BJ (cell line): ENCODE measurements around the gene TNS3. TPM values are rescaled to one million over a fixed set of nuclear protein-coding genes. Genes with fewer than 3 reads are reported as not detected.

Experiments
- CTCF ChIA-PET: fragments of 350-600 bp; formaldehyde crosslinking; extraction: SDS; loops from one replicate; lab custom pipeline; 2021; ENCODE audit warnings: antibody characterized with exemption, inconsistent platforms; lab: Yijun Ruan, JAX
- POLR2A ChIA-PET: fragments of 300-600 bp; sonication (Branson Sonifier 250); formaldehyde crosslinking; extraction: SDS; loops from one replicate; lab custom pipeline; 2021; ENCODE audit warnings: antibody characterized with exemption; lab: Charles Lee
- DNase-seq: peaks from one replicate; pipeline ENCODE4 v3.0.0-alpha.2; 2011; ENCODE audit warnings: low read depth
- H3K27me3 ChIP-seq: 2 replicates; pipeline ENCODE4 v1.6.0; 2011; ENCODE audit warnings: low read length; ENCODE audit not compliant: control insufficient read depth, insufficient read depth
- H3K36me3 ChIP-seq: 2 replicates; pipeline ENCODE4 v1.5.1; 2011; ENCODE audit warnings: low read length; ENCODE audit not compliant: control insufficient read depth, insufficient read depth
- H3K4me3 ChIP-seq: 2 replicates; pipeline ENCODE4 v1.5.1; 2011; ENCODE audit warnings: low read depth, mild to moderate bottlenecking, control low read depth, low read length
- CTCF ChIP-seq: IDR thresholded peaks from 2 replicates; pipeline ENCODE4 v1.5.1; 2011; ENCODE audit warnings: low read depth, mild to moderate bottlenecking, control low read depth, inconsistent platforms, low read length, moderate library complexity; ENCODE audit not compliant: insufficient read depth
- polyA plus RNA-seq: library from polyadenylated mRNA; depleted of rRNA; stranded (reverse); fragments of >200 nt; gene quantifications from 2 replicates; pipeline ENCODE4 v1.2.3, GENCODE V29; 2011

The TNS3 gene
- polyA plus RNA-seq, 1 experiment: 126 TPM

- TF ChIP-seq CTCF: no peak
- CTCF ChIA-PET: interaction anchor here (3.6 kb wide), 1 partner anchor 15 kb away, joined by 14 read pairs; no protein-coding TSS in a partner anchor
- Histone ChIP-seq H3K4me3 (no peak overlapping the region), H3K36me3 (no peaks in the 10 kb centered on the region), H3K27me3 (no peaks in the 10 kb centered on the region; the same call in none of the 2 replicates)
- POLR2A ChIA-PET: no interaction called here
- DNase-seq: no peak
Observed at GRCh38 chr7:47239034-47239433, 342.9 kb downstream of the TNS3 start.

DNA sequence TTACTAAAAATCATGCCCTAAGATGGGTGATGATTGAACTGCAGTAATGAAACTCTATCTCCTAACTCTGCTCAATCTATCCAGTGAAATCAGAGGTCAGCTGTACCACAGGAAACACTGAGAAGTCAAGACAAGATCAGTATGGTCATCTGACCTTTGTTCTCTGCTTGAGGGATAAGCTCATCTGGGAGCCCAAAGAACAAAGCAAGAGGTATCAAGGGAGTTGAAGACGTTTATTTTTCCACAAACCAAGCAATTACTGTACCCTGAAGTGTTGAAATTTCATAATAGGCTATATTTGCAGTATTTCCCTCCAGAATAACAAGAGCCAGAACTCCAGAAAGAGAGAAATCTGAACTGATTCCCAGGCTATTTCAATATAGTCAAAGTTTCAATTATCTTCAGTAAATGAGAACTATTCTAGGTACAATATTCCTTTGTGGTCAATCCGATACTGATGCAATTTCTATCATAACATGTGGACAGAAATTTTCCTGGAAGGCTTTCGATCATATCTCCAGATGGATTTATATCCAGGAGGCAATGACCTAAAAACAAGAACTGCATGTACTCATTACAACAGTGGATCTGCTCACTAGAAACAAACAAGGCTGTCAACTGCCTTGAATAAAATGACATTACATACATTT, 345.3 kb downstream of the TNS3 start:
- H3K36me3 ChIP-seq: no peaks in the 10 kb centered on the region
- no peaks in the 10 kb centered on the region; the same call in none of the 2 replicates for H3K27me3 ChIP-seq
- POLR2A ChIA-PET: no interaction called here
- CTCF ChIA-PET: interaction anchor here (0.8 to 1.1 kb wide), 3 partner anchors 10 to 1314 kb away, joined by 3 to 4 read pairs (median 3); no protein-coding TSS in a partner anchor
- no peak for DNase-seq
- no peak overlapping the region for H3K4me3 ChIP-seq
- TF ChIP-seq CTCF: no peak

DNA sequence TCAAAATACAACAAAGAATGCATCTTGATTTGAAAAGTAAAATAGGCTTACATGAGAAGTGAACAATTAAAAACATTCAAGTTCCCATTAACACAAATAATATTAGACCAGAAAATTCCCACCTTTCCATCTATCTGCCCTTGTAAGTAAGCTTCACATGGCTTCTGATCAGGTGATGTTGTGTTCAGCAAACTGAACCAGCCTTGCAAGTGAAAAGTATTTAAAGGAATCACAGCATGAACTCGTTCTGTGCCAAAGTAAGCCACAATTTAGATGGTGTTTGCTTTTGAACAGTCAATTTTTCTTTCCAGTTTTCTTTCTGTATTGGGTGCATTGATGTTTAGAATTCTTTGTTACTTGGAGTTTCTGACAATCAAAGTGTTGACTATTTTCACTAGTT, 347.9 kb downstream of the TNS3 start:
- no peak overlapping the region for H3K4me3 ChIP-seq
- no peaks in the 10 kb centered on the region for H3K36me3 ChIP-seq
- TF ChIP-seq CTCF: no peak
- DNase-seq: no peak
- ChIA-PET CTCF (interaction anchor here (0.6 to 2.4 kb wide), 3 partner anchors 15 to 614 kb away, joined by 3 to 8 read pairs (median 3); no protein-coding TSS in a partner anchor), POLR2A (no interaction called here)
- H3K27me3 ChIP-seq: no peaks in the 10 kb centered on the region; the same call in none of the 2 replicates

DNA sequence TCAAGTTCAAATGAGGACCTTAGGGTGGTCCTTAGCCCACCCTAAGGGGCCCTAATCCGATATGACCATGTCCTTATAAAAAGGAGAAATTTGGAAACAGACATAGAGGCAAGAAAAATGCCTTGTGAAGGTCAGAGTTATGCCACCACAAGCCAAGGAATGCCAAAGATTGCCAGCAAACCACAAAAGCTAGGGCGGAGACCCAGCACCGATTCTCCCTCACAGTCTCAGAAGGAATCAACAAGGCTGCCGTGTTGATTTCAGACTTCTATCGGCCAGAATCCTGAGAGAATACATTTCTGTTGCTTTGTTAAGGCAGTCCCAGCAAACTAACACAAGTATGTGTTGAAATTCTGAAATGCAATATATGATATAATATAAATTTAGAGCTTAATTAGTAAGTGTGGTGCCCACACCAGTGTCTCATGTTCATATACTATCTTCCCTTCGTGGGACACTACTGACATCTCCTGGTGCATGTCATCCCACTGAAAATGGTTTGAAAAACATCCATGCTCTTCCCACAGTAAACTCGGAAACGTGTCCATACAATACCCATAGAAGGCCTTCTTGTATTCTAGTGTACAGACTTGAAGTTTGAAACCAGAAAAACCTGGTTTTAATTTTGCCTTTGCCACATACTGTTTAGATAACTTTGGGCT, 349.0 kb downstream of the TNS3 start:
- Histone ChIP-seq H3K27me3 (no peaks in the 10 kb centered on the region; the same call in none of the 2 replicates), H3K36me3 (no peaks in the 10 kb centered on the region), H3K4me3 (no peak overlapping the region)
- no peak; the same call in 1 of the 2 replicates for TF ChIP-seq CTCF
- ChIA-PET CTCF (interaction anchor here (2.4 kb wide), 1 partner anchor 14 kb away, joined by 8 read pairs; no protein-coding TSS in a partner anchor), POLR2A (no interaction called here)
- DNase-seq: no peak

DNA sequence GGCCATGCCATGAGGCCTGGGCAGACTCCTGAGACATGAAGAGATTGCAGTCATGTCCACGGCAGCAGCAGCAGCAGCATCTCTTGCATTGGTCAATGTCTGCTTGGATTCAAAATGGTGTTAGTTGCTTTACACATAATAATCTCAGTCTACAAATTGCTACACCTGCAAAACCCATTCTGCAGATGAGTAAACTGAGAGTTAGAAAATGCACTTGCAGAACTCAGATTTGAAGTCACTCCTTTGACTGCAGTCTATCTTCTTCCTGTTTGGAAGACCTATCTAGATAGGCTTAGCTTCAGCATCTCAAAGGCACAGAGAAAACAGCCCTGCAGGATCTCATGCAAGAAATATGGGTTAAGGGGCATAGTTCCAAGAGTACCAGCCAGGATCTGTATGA, 350.3 kb downstream of the TNS3 start:
- ChIA-PET POLR2A (no interaction called here), CTCF (interaction anchor here (0.9 to 1.4 kb wide), 2 partner anchors 13 to 23 kb away, joined by 3 to 4 read pairs; no protein-coding TSS in a partner anchor)
- no peak for DNase-seq
- no peak for TF ChIP-seq CTCF
- Histone ChIP-seq H3K4me3 (no peak overlapping the region), H3K27me3 (no peaks in the 10 kb centered on the region; the same call in none of the 2 replicates), H3K36me3 (no peaks in the 10 kb centered on the region)
